Smooth muscle cell (in vitro differentiated cells): ENCODE measurements around the gene AHI1. TPM values are rescaled to one million over a fixed set of nuclear protein-coding genes. Genes with fewer than 3 reads are reported as not detected.

Experiments
- DNase-seq: peaks from one replicate; lab custom pipeline; 2025; ENCODE audit not compliant: unreplicated experiment; lab: John Stamatoyannopoulos, UW
- H2AFZ ChIP-seq: fragments of 200-600 bp; sonication (generic); 2 replicates; pipeline ENCODE4 v1.6.0; 2016; ENCODE audit warnings: antibody characterized with exemption, low read depth, mild to moderate bottlenecking
- H3F3A ChIP-seq: fragments of 200-600 bp; sonication (generic); 2 replicates; pipeline ENCODE4 v1.6.0; 2017; ENCODE audit warnings: antibody characterized with exemption, low read depth
- H3K27ac ChIP-seq: fragments of 200-600 bp; sonication (generic); 2 replicates; pipeline ENCODE4 v1.5.1; 2016; ENCODE audit warnings: low read depth, mild to moderate bottlenecking
- H3K27me3 ChIP-seq: fragments of 200-600 bp; sonication (generic); 2 replicates; pipeline ENCODE4 v1.6.1; 2016; ENCODE audit warnings: low read depth, mild to moderate bottlenecking
- H3K36me3 ChIP-seq: fragments of 200-600 bp; sonication (generic); 2 replicates; pipeline ENCODE4 v1.5.1; 2016; ENCODE audit warnings: low read depth
- H3K4me1 ChIP-seq: fragments of 200-600 bp; sonication (generic); 2 replicates; pipeline ENCODE4 v1.5.1; 2016; ENCODE audit warnings: low read depth
- H3K4me2 ChIP-seq: fragments of 200-600 bp; sonication (generic); 2 replicates; pipeline ENCODE4 v1.6.0; 2016; ENCODE audit warnings: mild to moderate bottlenecking
- H3K4me3 ChIP-seq: fragments of 200-600 bp; sonication (generic); 2 replicates; pipeline ENCODE4 v1.5.1; 2016; ENCODE audit warnings: mild to moderate bottlenecking
- H3K79me2 ChIP-seq: fragments of 200-600 bp; sonication (generic); 2 replicates; pipeline ENCODE4 v1.6.0; 2016; ENCODE audit warnings: low read depth, mild to moderate bottlenecking
- H3K9ac ChIP-seq: fragments of 200-600 bp; sonication (generic); 2 replicates; pipeline ENCODE4 v1.6.0; 2016; ENCODE audit warnings: low read depth
- H3K9me3 ChIP-seq: fragments of 200-600 bp; sonication (generic); replicated peaks from 2 replicates; pipeline ENCODE4 v1.5.1; 2016; ENCODE audit warnings: low read depth
- H4K20me1 ChIP-seq: fragments of 200-600 bp; sonication (generic); 2 replicates; pipeline ENCODE4 v1.6.0; 2016; ENCODE audit warnings: low read depth
- CTCF ChIP-seq: fragments of 200-600 bp; sonication (generic); IDR thresholded peaks from 2 replicates; pipeline ENCODE4 v1.5.1; 2017; ENCODE audit warnings: borderline replicate concordance, mild to moderate bottlenecking, antibody characterized with exemption; ENCODE audit not compliant: insufficient read depth, poor library complexity, severe bottlenecking
- WGBS: methylation state at CpG from one replicate; pipeline ENCODE4 v1.1.7; 2016; ENCODE audit warnings: low lambda C conversion rate; 5-methylcytosine and 5-hydroxymethylcytosine counted together
- polyA plus RNA-seq: library from polyadenylated mRNA; unstranded; fragments of >200 nt; fragmentation: Nextera tagmentation; extraction: Ambion mirVana; gene quantifications from 2 replicates; pipeline ENCODE4 v1.2.1, GENCODE V29; 2016
- total RNA-seq: library from RNA; depleted of rRNA; stranded (reverse); fragments of >200 nt; gene quantifications from 2 replicates; pipeline ENCODE4 v1.2.3, GENCODE V29; 2014

Gene AHI1
- total and polyA plus RNA-seq, 2 experiments from 2014 or later: 16.0 to 18.8 TPM

GRCh38 chr6:135434991-135435390, 62.5 kb downstream of the AHI1 start:
- no peaks in the 10 kb centered on the region for H3K27me3 ChIP-seq
- no peak for DNase-seq
- no peak overlapping the region for H3K27ac ChIP-seq
- no peaks in the 10 kb centered on the region for H3K4me1 ChIP-seq
- peaks cover 9% of the 10 kb centered on the region for H4K20me1 ChIP-seq
- H3F3A ChIP-seq: no peaks in the 10 kb centered on the region
- no peak overlapping the region for H3K4me2 ChIP-seq
- H3K4me3 ChIP-seq: no peak overlapping the region
- H2AFZ ChIP-seq: no peak overlapping the region
- no peak overlapping the region for H3K9ac ChIP-seq
- TF ChIP-seq CTCF: no peak
- H3K79me2 ChIP-seq: no peaks in the 10 kb centered on the region
- H3K9me3 ChIP-seq: no peaks in the 10 kb centered on the region
- H3K36me3 ChIP-seq: peaks cover 22% of the 10 kb centered on the region

GRCh38 chr6:135434095-135434494, 63.4 kb downstream of the AHI1 start:
- peaks cover 22% of the 10 kb centered on the region for H3K36me3 ChIP-seq
- H3K9me3 ChIP-seq: no peaks in the 10 kb centered on the region
- no peak overlapping the region for H3K4me2 ChIP-seq
- WGBS: 100% methylated on average over 1 of the region's 1 CpG
- no peak overlapping the region for H2AFZ ChIP-seq
- no peaks in the 10 kb centered on the region for H3F3A ChIP-seq
- no peaks in the 10 kb centered on the region for H3K4me1 ChIP-seq
- no peak overlapping the region for H3K9ac ChIP-seq
- no peaks in the 10 kb centered on the region for H4K20me1 ChIP-seq
- H3K27ac ChIP-seq: no peak overlapping the region
- no peaks in the 10 kb centered on the region for H3K79me2 ChIP-seq
- no peaks in the 10 kb centered on the region for H3K27me3 ChIP-seq
- no peak overlapping the region for H3K4me3 ChIP-seq
- no peak for DNase-seq
- TF ChIP-seq CTCF: no peak

GRCh38 chr6:135428078-135428477, 69.5 kb downstream of the AHI1 start:
- no peak for DNase-seq
- no peak for TF ChIP-seq CTCF
- Histone ChIP-seq H3K27ac (no peak overlapping the region), H4K20me1 (no peaks in the 10 kb centered on the region), H3K4me1 (no peaks in the 10 kb centered on the region), H3K36me3 (no peaks in the 10 kb centered on the region), H3K9ac (no peak overlapping the region), H2AFZ (no peak overlapping the region), H3F3A (no peaks in the 10 kb centered on the region), H3K4me2 (no peak overlapping the region), H3K79me2 (no peaks in the 10 kb centered on the region), H3K27me3 (no peaks in the 10 kb centered on the region), H3K9me3 (no peaks in the 10 kb centered on the region), H3K4me3 (no peak overlapping the region)
- WGBS: 97% methylated on average over 2 of the region's 2 CpGs

GRCh38 chr6:135426833-135427232, 70.7 kb downstream of the AHI1 start:
- WGBS: 93% methylated on average over 1 of the region's 1 CpG
- H3K36me3 ChIP-seq: no peaks in the 10 kb centered on the region
- H3K4me2 ChIP-seq: no peak overlapping the region

More at GRCh38 chr6:135426833-135427232, 70.7 kb downstream of the AHI1 start:
- Histone ChIP-seq H3K27me3 (no peaks in the 10 kb centered on the region), H3K79me2 (no peaks in the 10 kb centered on the region), H3K9me3 (no peaks in the 10 kb centered on the region), H3K4me3 (no peak overlapping the region), H3K4me1 (no peaks in the 10 kb centered on the region), H3K9ac (no peak overlapping the region), H4K20me1 (no peaks in the 10 kb centered on the region), H3K27ac (no peak overlapping the region), H2AFZ (no peak overlapping the region), H3F3A (no peaks in the 10 kb centered on the region)
- DNase-seq: no peak
- no peak for TF ChIP-seq CTCF
